Right lobe of liver (tissue), 6 donors: ENCODE data around the gene DKK1. TPM values are rescaled to one million over a fixed set of nuclear protein-coding genes. Genes with fewer than 3 reads are reported as not detected.
A peak's percentile ranks its signal among the peaks of the same experiment; 100 is the strongest.

Source experiments
- ATAC-seq, 4 donors: fragments of 200-7000 bp; cut with Tn5 transposase; one replicate each; pipeline ENCODE4 v1.9.1; 2020; ENCODE audit warnings: mild to moderate bottlenecking in 4 of 4, moderate library complexity in 4 of 4
- DNase-seq, 3 donors: peaks; one replicate each; pipeline ENCODE4 v3.0.0-alpha.2; 2020
- H3K27ac ChIP-seq, 3 donors: fragments of 200-600 bp; one replicate each; pipeline ENCODE4 v1.8.0; 2022
- H3K27me3 ChIP-seq, 2 donors: fragments of 200-600 bp; one replicate each; pipeline ENCODE4 v1.8.0; 2022
- H3K36me3 ChIP-seq, 4 donors: fragments of 200-600 bp; sonication (generic) in 1 of 4; one replicate each; pipeline versions ENCODE4 v1.5.1 to v1.8.0; 2017 to 2022; ENCODE audit warnings: control low read depth in 1 of 4
- H3K4me1 ChIP-seq, 4 donors: fragments of 200-600 bp; sonication (generic) in 1 of 4; one replicate each; pipeline versions ENCODE4 v1.5.1 to v1.8.0; 2017 to 2022; ENCODE audit warnings: control low read depth in 1 of 4
- H3K4me3 ChIP-seq, 3 donors: fragments of 200-600 bp; one replicate each; pipeline ENCODE4 v1.8.0; 2022
- H3K9me3 ChIP-seq, 4 donors: fragments of 200-600 bp; sonication (generic) in 1 of 4; one replicate each; pipeline versions ENCODE4 v1.5.1 to v1.8.0; 2017 to 2022; ENCODE audit warnings: control low read depth in 1 of 4
- CTCF ChIP-seq, 4 donors: fragments of 200-600 bp in 3 of 4; fragments of 450-650 bp in 1 of 4; IDR thresholded peaks; one replicate each; pipeline versions ENCODE4 v1.5.1 to v1.8.0; 2016 to 2022; ENCODE audit warnings: antibody characterized with exemption in 4 of 4, mild to moderate bottlenecking in 2 of 4
- POLR2A ChIP-seq: fragments of 450-650 bp; IDR thresholded peaks from one replicate; pipeline ENCODE4 v1.6.1; 2017; ENCODE audit warnings: antibody characterized with exemption, mild to moderate bottlenecking
- WGBS: methylation state at CpG from one replicate; pipeline ENCODE4 v1.1.6; 2018; ENCODE audit warnings: low coverage, low lambda C conversion rate; ENCODE audit not compliant: insufficient coverage; ENCODE audit errors: missing lambda C conversion rate; 5-methylcytosine and 5-hydroxymethylcytosine counted together
- intact Hi-C, 2 donors: fragments of 100-400 bp; cut with DNase I; formaldehyde crosslinking; loops; one replicate each; pipeline versions ENCODE4 v1.11.2 to v1.14.1; 2022
- total RNA-seq, 6 experiments: library from RNA; depleted of rRNA in 2 of 6; stranded (reverse); fragments of >200 nt in 2 of 6; fragmentation: NEBNext Ultra II Directional in 3 of 6; extraction: Animal tissue kit (Norgen Biotek cat#: 25700) in 3 of 6; gene quantifications; one replicate each; pipeline versions ENCODE4 v1.1.0 to v1.2.4, GENCODE V29; 2016 to 2023
- donor health status: DM: no; HTN: yes; CAD: no.
- donor health status: DM: no; HTN: no; CAD: no.
- donor health status: DM: no; HTN: no; CAD: no.
- donor health status: DM: no; HTN: yes; CAD: no.
- donor health status: DM: no; HTN: yes; CAD: no.

Gene DKK1
- total RNA-seq, 6 experiments from 2014 or later, result not detected

- TF ChIP-seq CTCF (IDR thresholded peaks at IDR 0.05), result no peak
- no peak for TF ChIP-seq POLR2A
- H3K4me3 ChIP-seq, result no peak overlapping the region
- ATAC-seq (no peak), DNase-seq (no peak)
- no peaks in the 10 kb centered on the region for H3K4me1 ChIP-seq
- no peaks in the 10 kb centered on the region for H3K36me3 ChIP-seq
- 36% methylated on average over 1 of the region's 1 CpG for WGBS
- H3K9me3 ChIP-seq, result no peaks in the 10 kb centered on the region
- H3K27ac ChIP-seq, result no peak overlapping the region
- intact Hi-C loops, result no loop called here
- H3K27me3 ChIP-seq, result no peaks in the 10 kb centered on the region
Observed at GRCh38 chr10:52335665-52336064, 21.6 kb downstream of the DKK1 start.

GRCh38 chr10:52337225-52337624, 23.1 kb downstream of the DKK1 start:
- no peaks in the 10 kb centered on the region for H3K9me3 ChIP-seq
- H3K27ac ChIP-seq, result no peak overlapping the region
- no peaks in the 10 kb centered on the region for H3K36me3 ChIP-seq
- no peaks in the 10 kb centered on the region for H3K4me1 ChIP-seq
- ATAC-seq, result no peak
- no peaks in the 10 kb centered on the region for H3K27me3 ChIP-seq
- no peak overlapping the region for H3K4me3 ChIP-seq
- intact Hi-C loops, result no loop called here
- TF ChIP-seq POLR2A (no peak), CTCF (IDR thresholded peaks at IDR 0.05) (no peak)
- no peak for DNase-seq
- 27% methylated on average over 1 of the region's 1 CpG for WGBS

GRCh38 chr10:52343439-52343838, 29.4 kb downstream of the DKK1 start:
- intact Hi-C loops, result no loop called here
- no peak for DNase-seq
- WGBS, result 19% methylated on average over 4 of the region's 4 CpGs
- TF ChIP-seq CTCF (IDR thresholded peaks at IDR 0.05) (no peak), POLR2A (no peak)
- no peak for ATAC-seq
- no peaks in the 10 kb centered on the region for H3K27me3 ChIP-seq
- no peaks in the 10 kb centered on the region for H3K9me3 ChIP-seq
- H3K4me3 ChIP-seq, result no peak overlapping the region
- H3K36me3 ChIP-seq, result no peaks in the 10 kb centered on the region
- H3K4me1 ChIP-seq, result no peaks in the 10 kb centered on the region
- H3K27ac ChIP-seq, result no peak overlapping the region

- no peaks in the 10 kb centered on the region for H3K27me3 ChIP-seq
- H3K4me1 ChIP-seq, result no peaks in the 10 kb centered on the region
- no peak for DNase-seq
- ATAC-seq, result peak in 1 of 4 donors; percentile 31
- intact Hi-C loops, result no loop called here
- TF ChIP-seq POLR2A, result no peak
- no peak for TF ChIP-seq CTCF (IDR thresholded peaks at IDR 0.05)
- H3K9me3 ChIP-seq, result no peaks in the 10 kb centered on the region
- 54% methylated on average over 4 of the region's 27 CpGs for WGBS
- no peaks in the 10 kb centered on the region for H3K36me3 ChIP-seq
- H3K4me3 ChIP-seq, result no peak overlapping the region
- no peak overlapping the region for H3K27ac ChIP-seq
Observed at GRCh38 chr10:52346394-52347326, 32.6 kb downstream of the DKK1 start.
